Measurements from ENCODE around the gene PID1. TPM values are rescaled to one million over a fixed set of nuclear protein-coding genes. Genes with fewer than 3 reads are reported as not detected.

The PID1 gene
- polyA plus RNA-seq, 1 of the 3 experiments (the other 2 are of a cell fraction): 0.16 TPM

GRCh38 chr2:229041691-229042090 is 229.4 kb downstream of the PID1 start:
- no peak for TF ChIP-seq USF2 (IDR thresholded peaks at IDR 0.05; ENCODE audit: borderline replicate concordance, low read depth, low read length)
- TF ChIP-seq IRF3 (IDR thresholded peaks at IDR 0.05; ENCODE audit: low read depth, low read length): no peak
- TF ChIP-seq FOXM1 (IDR thresholded peaks at IDR 0.05; ENCODE audit: low read depth): no peak
- TF ChIP-seq REST (IDR thresholded peaks at IDR 0.05; ENCODE audit: low read depth, low read length): no peak
- TF ChIP-seq TEAD4 (IDR thresholded peaks at IDR 0.05; ENCODE audit: borderline replicate concordance, insufficient read depth): no peak
- TF ChIP-seq USF1 (IDR thresholded peaks at IDR 0.05; ENCODE audit: borderline replicate concordance, low read depth): no peak
- no peak for TF ChIP-seq JUND (IDR thresholded peaks at IDR 0.05)
- no peak for TF ChIP-seq RXRA (IDR thresholded peaks at IDR 0.05; ENCODE audit: borderline replicate concordance, low read depth)
- no peak for TF ChIP-seq GATA2 (CRISPR knock-in tag; IDR thresholded peaks at IDR 0.05)
- no peak for TF ChIP-seq NRF1 (IDR thresholded peaks at IDR 0.05; ENCODE audit: low read depth, low read length)
- TF ChIP-seq RFX5 (IDR thresholded peaks at IDR 0.05; ENCODE audit: low read length): no peak
- TF ChIP-seq FOSL2 (IDR thresholded peaks at IDR 0.05; ENCODE audit: borderline replicate concordance, low read depth): no peak
- TF ChIP-seq CHD2 (IDR thresholded peaks at IDR 0.05; ENCODE audit: low read length, partially characterized antibody): no peak
- TF ChIP-seq EP300 (IDR thresholded peaks at IDR 0.05; ENCODE audit: borderline replicate concordance in 1 of 2, low read depth in 1 of 2, low read length in 1 of 2): no peak
- TF ChIP-seq YY1 (IDR thresholded peaks at IDR 0.05; ENCODE audit: low read depth): no peak
- TF ChIP-seq ELF1 (IDR thresholded peaks at IDR 0.05): no peak
- no peak for TF ChIP-seq RCOR1 (IDR thresholded peaks at IDR 0.05; ENCODE audit: low read length)
- no peak for TF ChIP-seq PBX3 (IDR thresholded peaks at IDR 0.05)
- TF ChIP-seq MEF2A (IDR thresholded peaks at IDR 0.05; ENCODE audit: borderline replicate concordance, low read depth): no peak
- no peak for TF ChIP-seq GABPA (IDR thresholded peaks at IDR 0.05; ENCODE audit: low read depth)
- CTCF ChIA-PET: no interaction called here
- no peak overlapping the region for H3K9ac ChIP-seq

More at GRCh38 chr2:229041691-229042090, 229.4 kb downstream of the PID1 start:
- no peaks in the 10 kb centered on the region for H3F3A ChIP-seq (replicated peaks; ENCODE audit: insufficient read depth)
- no peaks in the 10 kb centered on the region for H3K79me2 ChIP-seq (ENCODE audit: insufficient read depth)
- no peaks in the 10 kb centered on the region for H3K27me3 ChIP-seq (ENCODE audit: insufficient read depth)
- H3K4me1 ChIP-seq (ENCODE audit: control insufficient read depth in 1 of 2, insufficient read depth in 2 of 2, low read depth in 1 of 2, low read length in 1 of 2): peaks cover 0 to 3% of the 10 kb centered on the region in 2 experiments; a peak in 1 of 4 replicates
- H4K20me1 ChIP-seq (ENCODE audit: insufficient read depth): no peaks in the 10 kb centered on the region
- H3K27ac ChIP-seq (ENCODE audit: low read depth in 2 of 2, low read length in 1 of 2): no peak overlapping the region
- no peak overlapping the region for H3K4me3 ChIP-seq (ENCODE audit: low read depth in 2 of 2, low read length in 1 of 2)
- POLR2A ChIA-PET: no interaction called here
- no peaks in the 10 kb centered on the region for H3K9me3 ChIP-seq
- WGBS (ENCODE audit: low lambda C conversion rate): 18% methylated on average over 2 of the region's 2 CpGs
- H2AFZ ChIP-seq (ENCODE audit: low read depth): no peak overlapping the region
- no peaks in the 10 kb centered on the region for H3K9me2 ChIP-seq
- H3K4me2 ChIP-seq: no peak overlapping the region
- no peak for DNase-seq
- no peaks in the 10 kb centered on the region for H3K36me3 ChIP-seq (replicated peaks in 1 of 2; ENCODE audit: control insufficient read depth in 1 of 2, insufficient read depth in 2 of 2, low read length in 1 of 2)
